Cortex of kidney (tissue), 1 donor: ENCODE measurements around the gene NTNG1.
"Not testable (repeated sequence)": the region's sequence is repeated elsewhere in the genome, so short reads cannot be mapped to it uniquely, and the experiment has no call there.

Source experiments
- DNase-seq: peaks from one replicate; lab custom pipeline; 2025; lab: John Stamatoyannopoulos, UW

The NTNG1 gene

DNA sequence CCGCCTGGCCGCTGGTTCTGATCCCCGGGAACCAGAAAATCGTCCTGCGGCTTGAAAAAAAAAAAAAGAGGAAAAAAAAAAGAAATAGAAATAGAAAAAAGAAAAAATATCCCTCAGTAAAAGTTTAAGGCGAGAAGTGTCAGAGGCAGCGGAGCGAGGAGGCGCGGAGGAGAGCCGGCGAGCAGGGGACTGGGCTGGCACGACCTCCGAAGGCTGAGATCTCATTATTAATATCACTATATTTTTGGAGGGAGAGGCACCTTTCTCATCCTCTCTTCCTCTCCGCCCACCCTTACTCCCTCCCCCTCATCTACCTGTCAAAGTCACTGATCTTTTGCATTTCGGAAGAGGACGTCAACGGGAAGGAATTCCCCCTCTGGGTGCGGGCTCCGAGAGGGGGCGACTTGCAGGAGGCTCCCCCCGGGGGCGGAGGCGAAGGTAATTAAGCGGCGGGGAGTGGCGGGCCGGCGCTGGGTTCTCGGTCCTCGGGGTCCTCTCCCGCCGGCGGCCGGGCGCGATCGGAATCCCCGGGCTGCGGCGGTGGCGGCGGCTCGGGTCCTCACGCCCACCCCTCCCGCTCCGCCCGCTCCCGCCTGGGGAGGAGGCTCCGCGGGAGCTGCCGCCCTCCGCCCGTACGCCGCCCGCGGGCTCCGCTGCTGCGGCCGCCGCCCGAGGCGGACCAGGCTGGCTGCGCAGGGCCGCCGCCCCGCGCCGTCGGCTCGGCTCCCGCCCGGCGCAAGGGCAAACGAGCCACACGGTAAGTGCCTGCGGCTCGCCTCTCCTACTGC is at the start of gene NTNG1:
TSS of gene NTNG1 (plus strand) at position 337 of the 788 bp plus-strand sequence.
- DNase-seq: no peak

DNA sequence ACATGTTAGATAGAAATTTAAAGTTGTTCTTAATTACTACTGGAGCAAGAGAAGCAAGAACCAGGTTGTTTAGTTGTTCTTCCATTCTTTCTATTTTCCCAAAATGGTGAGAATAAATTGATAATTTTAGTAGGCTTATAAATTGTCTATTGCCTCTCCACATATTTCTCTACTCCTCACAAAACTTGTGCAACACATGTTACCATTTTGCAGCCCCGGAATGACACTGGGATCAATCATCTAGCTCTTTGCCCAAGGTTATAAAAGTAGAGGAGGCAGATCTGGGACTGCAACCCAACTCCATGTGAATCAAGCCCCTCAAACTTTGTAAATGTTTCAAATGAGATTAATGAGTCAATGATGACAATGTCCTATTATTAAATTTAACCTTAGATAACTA is 49.4 kb upstream of the NTNG1 start:
- DNase-seq: no peak

GRCh38 chr1:107093395-107093794 is 47.4 kb upstream of the NTNG1 start:
- DNase-seq: not testable (repeated sequence)

- DNase-seq: no peak
Observed at GRCh38 chr1:107095647-107096046, 45.2 kb upstream of the NTNG1 start.

GRCh38 chr1:107096690-107097089 is 44.1 kb upstream of the NTNG1 start:
- DNase-seq: no peak

DNA sequence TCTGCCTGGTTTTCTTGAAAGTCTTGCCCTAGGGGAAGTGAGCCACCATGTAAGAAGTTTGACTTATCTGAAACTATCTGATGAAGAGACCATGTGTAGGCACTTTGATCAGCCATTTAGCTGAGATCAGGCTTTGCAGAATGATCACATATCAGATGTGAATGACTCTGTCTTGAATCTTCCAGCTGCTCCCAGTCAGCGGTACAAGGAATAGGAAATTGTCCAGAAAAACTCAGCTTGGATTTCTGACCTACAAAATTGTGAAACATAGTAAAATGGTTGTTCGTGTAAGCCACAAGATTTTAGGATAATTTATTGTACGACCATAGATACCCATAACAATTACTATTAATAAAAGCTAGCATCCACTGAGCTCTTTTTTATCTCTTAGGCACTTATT is 41.9 kb upstream of the NTNG1 start:
- no peak for DNase-seq

GRCh38 chr1:107100331-107100984 is 40.4 kb upstream of the NTNG1 start:
- DNase-seq: no peak

GRCh38 chr1:107105914-107106313 is 34.9 kb upstream of the NTNG1 start:
- DNase-seq: no peak

- no peak for DNase-seq
Observed at GRCh38 chr1:107110326-107110725, 30.5 kb upstream of the NTNG1 start.

- DNase-seq: no peak
Observed at GRCh38 chr1:107116306-107116790, 24.5 kb upstream of the NTNG1 start.

DNA sequence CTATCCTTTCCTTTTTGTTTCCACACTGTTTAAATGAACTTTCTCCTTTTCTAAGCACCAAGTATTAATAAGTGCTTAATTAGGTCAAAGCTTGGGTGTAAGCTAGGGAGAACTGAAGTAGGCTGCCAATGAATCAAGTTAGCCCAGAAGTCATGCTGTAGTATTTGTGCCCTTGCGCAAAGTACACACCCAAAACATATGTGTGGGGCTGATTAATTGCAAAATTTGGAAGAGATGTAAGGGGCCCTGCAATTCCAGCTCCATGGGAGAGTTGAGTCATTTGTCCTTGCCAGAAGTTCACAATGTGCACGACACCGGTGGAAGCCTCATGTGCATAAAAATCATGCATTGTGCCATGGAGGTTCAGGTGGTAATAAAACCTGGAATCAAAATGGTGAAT is 18.6 kb upstream of the NTNG1 start:
- no peak for DNase-seq

- no peak for DNase-seq
Observed at GRCh38 chr1:107123741-107124140, 17.1 kb upstream of the NTNG1 start.

GRCh38 chr1:107124694-107125093 is 16.1 kb upstream of the NTNG1 start:
- DNase-seq: no peak

- no peak for DNase-seq
Observed at GRCh38 chr1:107132195-107132594, 8.6 kb upstream of the NTNG1 start.

GRCh38 chr1:107132780-107133179 is 8.1 kb upstream of the NTNG1 start:
- no peak for DNase-seq

DNA sequence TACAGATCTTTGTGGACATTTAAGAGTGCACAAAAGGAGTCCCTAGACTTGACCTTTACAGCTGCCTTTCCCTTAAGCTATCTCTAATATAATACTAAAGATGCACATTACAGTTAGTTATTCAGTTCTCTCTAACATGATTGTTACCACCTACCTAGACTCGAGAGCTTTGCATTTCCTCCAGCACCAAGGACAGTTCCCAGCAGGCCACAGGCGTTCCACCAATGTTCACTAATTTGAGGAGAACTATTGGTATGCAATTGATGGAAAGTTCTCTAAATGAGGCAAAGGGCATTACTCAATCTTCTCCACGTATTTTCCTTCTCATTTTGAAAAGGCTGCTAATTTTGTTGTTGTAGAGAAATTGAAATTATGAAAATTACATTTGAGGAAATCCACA is 5.4 kb upstream of the NTNG1 start:
- DNase-seq: no peak

DNA sequence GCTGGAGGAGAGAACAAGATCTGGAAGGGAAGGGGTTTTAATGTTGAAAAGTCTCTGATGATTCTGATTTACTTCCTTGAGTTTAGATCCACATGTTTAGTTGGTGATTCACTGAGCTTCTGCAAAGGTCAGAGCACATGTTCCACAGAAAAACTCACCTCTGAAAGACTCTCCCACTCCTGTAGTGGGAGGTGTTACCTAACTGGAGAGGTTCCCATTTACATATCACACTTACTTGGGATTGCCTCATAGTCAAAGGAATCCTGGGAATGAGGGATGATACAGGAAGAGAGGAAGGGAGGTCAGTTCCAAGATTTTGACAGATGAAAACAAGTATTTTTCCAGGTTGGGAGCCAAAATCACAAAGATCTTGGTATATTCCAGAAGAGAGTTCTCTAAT is 2.7 kb upstream of the NTNG1 start:
- no peak for DNase-seq

DNA sequence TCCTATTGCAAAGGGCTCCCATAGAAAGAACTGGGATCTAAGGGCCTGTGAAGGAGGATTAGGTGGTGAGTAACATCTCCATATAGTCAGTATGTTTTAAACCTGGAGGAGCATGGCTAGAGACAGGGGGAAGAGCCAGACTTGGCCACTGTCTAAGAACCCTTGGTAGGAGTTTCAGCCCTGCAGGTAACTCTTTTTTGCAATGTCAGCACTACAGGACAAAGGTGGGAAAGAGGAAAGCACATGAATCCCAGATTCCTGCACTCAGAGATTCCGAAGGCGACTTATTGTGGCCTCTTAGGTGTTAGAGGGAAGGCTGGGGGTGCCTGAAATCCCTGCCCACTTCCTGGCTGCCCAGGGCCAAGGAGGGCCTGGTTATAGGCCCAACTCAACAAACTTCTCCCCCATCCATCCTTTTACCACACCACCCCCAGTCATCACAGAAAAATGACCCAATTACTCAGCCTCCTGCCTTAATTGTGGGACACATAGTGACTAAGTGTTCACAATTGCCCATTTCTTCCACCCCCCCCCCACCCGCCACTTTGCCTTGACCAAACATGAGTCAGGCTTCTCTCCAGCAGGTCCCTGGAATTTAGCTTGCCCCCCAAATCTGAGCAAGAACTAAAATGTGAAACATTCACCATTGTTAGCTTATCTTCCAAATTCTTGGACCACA is 1.9 kb upstream of the NTNG1 start:
- DNase-seq: no peak

- DNase-seq: no peak
Observed at GRCh38 chr1:107139833-107140702, 771 bp upstream of the NTNG1 start.

GRCh38 chr1:107141491-107142126 is 770 bp downstream of the NTNG1 start:
- no peak for DNase-seq

DNA sequence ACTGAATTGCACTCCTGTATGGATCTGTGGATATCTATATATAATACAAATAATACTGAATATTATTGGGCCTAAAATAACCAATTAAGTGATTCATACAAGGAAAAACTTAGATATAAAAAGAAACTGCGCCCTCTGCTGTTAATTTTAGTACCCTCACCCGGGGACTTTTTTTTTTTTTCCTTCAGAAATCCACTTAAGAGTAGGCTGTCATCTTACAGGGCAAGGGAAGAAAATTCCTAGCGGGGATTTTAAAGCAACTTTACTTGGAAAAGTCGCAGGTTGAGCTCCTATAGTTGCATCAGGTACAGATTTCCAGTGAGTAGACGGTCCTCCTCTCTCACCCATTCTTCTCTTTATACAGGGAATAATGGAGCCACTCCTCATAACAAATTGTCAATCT is 1.3 kb downstream of the NTNG1 start:
- DNase-seq: no peak
